ENCODE data around the gene BBS2. TPM values are rescaled to one million over a fixed set of nuclear protein-coding genes. Genes with fewer than 3 reads are reported as not detected.

Gene BBS2
- total RNA-seq, result 25.5 and 32.3 TPM in 2 replicates

- Mint-ChIP-seq H3K27ac (peak within 1 kb of the TSS; percentile 87), H3K4me3 (peak within 1 kb of the TSS; percentile 87), H3K9me3 (no peaks in the 10 kb centered on the region), H3K36me3 (ENCODE audit: low read depth) (no peaks in the 10 kb centered on the region), H3K4me1 (peaks cover 20% of the 10 kb centered on the region), H3K27me3 (no peaks in the 10 kb centered on the region)
- intact Hi-C loops (cut with micrococcal nuclease), result loop anchor here (1.0 to 10.0 kb wide), 5 partner anchors 55 to 211 kb away; partner anchors contain the start of genes MT1X, MT2A, NUDT21 and NUP93
- TF ChIP-seq, protein P1, sequence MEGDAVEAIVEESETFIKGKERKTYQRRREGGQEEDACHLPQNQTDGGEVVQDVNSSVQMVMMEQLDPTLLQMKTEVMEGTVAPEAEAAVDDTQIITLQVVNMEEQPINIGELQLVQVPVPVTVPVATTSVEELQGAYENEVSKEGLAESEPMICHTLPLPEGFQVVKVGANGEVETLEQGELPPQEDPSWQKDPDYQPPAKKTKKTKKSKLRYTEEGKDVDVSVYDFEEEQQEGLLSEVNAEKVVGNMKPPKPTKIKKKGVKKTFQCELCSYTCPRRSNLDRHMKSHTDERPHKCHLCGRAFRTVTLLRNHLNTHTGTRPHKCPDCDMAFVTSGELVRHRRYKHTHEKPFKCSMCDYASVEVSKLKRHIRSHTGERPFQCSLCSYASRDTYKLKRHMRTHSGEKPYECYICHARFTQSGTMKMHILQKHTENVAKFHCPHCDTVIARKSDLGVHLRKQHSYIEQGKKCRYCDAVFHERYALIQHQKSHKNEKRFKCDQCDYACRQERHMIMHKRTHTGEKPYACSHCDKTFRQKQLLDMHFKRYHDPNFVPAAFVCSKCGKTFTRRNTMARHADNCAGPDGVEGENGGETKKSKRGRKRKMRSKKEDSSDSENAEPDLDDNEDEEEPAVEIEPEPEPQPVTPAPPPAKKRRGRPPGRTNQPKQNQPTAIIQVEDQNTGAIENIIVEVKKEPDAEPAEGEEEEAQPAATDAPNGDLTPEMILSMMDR (IDR thresholded peaks at IDR 0.05), result no peak
- DNase-seq (peak; percentile 94), ATAC-seq (ENCODE audit: low read depth) (peak; percentile 92)
- ChIA-PET CTCF (no interaction called here), POLR2A (interaction anchor here (0.7 to 1.3 kb wide), 3 partner anchors 10 to 179 kb away, joined by 3 to 8 read pairs (median 5); partner anchors contain the start of genes NUDT21 and OGFOD1)
Measured at GRCh38 chr16:56519459-56520250, at the start of gene BBS2. TSS of gene BBS2 (minus strand) at chr16:56520024. CDS start at chr16:56519862, 162 bp downstream.

DNA sequence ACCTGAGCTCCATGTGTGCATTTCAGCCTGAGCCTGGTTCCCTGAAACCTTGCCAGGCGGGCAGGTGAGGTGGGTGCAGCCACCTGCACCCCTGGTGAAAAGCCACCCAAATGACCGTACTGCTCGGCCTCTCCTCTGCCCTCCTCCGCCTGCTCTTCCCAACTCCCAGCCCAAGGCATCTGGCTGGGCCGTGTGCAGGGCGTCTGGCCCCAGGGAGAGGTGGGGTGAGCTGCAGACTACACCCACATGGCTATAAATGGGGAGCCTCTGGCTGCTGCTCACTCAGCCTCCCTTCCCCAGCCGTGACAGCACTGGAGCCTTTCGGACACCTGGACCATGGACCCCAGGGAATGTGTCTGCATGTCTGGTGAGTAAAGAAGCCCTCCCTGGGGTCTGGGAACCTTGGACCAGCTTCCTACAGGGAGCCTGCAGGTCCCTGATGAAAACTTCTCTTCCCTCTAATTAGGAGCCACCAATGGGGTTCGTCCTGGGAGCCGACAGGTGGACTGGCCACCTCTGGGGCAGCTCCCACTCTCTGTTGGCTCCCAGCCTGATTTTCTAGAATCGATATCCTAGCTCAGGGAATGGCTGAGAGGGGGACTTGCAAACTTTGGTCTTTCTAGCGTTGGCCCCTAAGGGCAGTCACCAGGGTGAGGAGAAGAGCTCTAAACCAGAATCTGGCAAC lies 45.1 kb upstream of the BBS2 start, which contains the start of gene MT4:
Gene MT4, plus strand, starts transcription at position 281 of the 685 bp plus-strand sequence. Its CDS starts 56 bp downstream, at position 337.
- POLR2A ChIA-PET, result no interaction called here

DNA sequence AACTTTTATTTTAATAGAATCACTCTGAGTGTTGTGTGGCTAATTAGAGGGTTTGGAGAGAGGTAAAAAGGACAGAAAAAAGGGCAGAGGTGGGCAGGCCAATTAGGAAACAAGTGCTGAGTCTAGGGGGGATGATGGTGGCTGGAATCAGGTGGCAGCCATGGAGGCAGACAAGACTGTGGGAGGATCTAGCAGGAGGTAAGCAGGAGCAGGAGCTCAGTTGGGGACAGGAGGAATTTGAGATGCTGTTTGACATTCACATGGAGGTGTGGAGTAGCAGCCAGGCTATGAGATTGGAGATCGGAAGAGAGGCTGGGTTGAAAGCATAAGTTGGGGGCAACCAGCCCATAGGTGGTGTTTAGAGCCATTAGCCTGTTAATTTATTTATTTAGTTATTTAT lies 41.3 kb upstream of the BBS2 start:
- H3K4me3 Mint-ChIP-seq, result no peak overlapping the region
- no peaks in the 10 kb centered on the region for H3K9me3 Mint-ChIP-seq
- intact Hi-C loops (cut with micrococcal nuclease), result no loop called here
- TF ChIP-seq, protein P1 (IDR thresholded peaks at IDR 0.05), result no peak
- no peaks in the 10 kb centered on the region for H3K4me1 Mint-ChIP-seq
- DNase-seq, result no peak
- no peak for ATAC-seq (ENCODE audit: low read depth)
- no peak overlapping the region for H3K27ac Mint-ChIP-seq
- ChIA-PET CTCF (no interaction called here), POLR2A (no interaction called here)
- peaks cover 25% of the 10 kb centered on the region for H3K27me3 Mint-ChIP-seq
- no peaks in the 10 kb centered on the region for H3K36me3 Mint-ChIP-seq (ENCODE audit: low read depth)

More for the DNA sequence above, 45.1 kb upstream of the BBS2 start, which contains the start of gene MT4:
- DNase-seq (no peak), ATAC-seq (ENCODE audit: low read depth) (no peak)
- TF ChIP-seq, protein P1 (IDR thresholded peaks at IDR 0.05), result no peak
- Mint-ChIP-seq H3K9me3 (no peaks in the 10 kb centered on the region), H3K36me3 (ENCODE audit: low read depth) (no peaks in the 10 kb centered on the region), H3K27ac (no peak within 1 kb of the TSS), H3K4me1 (no peaks in the 10 kb centered on the region), H3K27me3 (peaks cover 18% of the 10 kb centered on the region), H3K4me3 (no peak within 1 kb of the TSS)
- CTCF ChIA-PET, result no interaction called here
- intact Hi-C loops (cut with micrococcal nuclease), result no loop called here

- H3K4me1 Mint-ChIP-seq, result no peaks in the 10 kb centered on the region
- no peaks in the 10 kb centered on the region for H3K36me3 Mint-ChIP-seq (ENCODE audit: low read depth)
- intact Hi-C loops (cut with micrococcal nuclease), result no loop called here
- no peaks in the 10 kb centered on the region for H3K9me3 Mint-ChIP-seq
- ATAC-seq (ENCODE audit: low read depth), result no peak
- no peak overlapping the region for H3K4me3 Mint-ChIP-seq
- H3K27me3 Mint-ChIP-seq, result peaks cover 26% of the 10 kb centered on the region
- ChIA-PET POLR2A (no interaction called here), CTCF (interaction anchor here (0.6 kb wide), 1 partner anchor 140 kb away, joined by 3 read pairs; no protein-coding TSS in a partner anchor)
- TF ChIP-seq, protein P1 (IDR thresholded peaks at IDR 0.05), result no peak
- no peak overlapping the region for H3K27ac Mint-ChIP-seq
- no peak for DNase-seq
Measured at GRCh38 chr16:56560447-56560846, 40.6 kb upstream of the BBS2 start.

- ATAC-seq (ENCODE audit: low read depth) (no peak), DNase-seq (no peak)
- no peaks in the 10 kb centered on the region for H3K36me3 Mint-ChIP-seq (ENCODE audit: low read depth)
- H3K4me1 Mint-ChIP-seq, result no peaks in the 10 kb centered on the region
- POLR2A ChIA-PET, result no interaction called here
- intact Hi-C loops (cut with micrococcal nuclease), result no loop called here
- H3K4me3 Mint-ChIP-seq, result no peak overlapping the region
- CTCF ChIA-PET, result no interaction called here
- H3K9me3 Mint-ChIP-seq, result no peaks in the 10 kb centered on the region
- peaks cover 21% of the 10 kb centered on the region for H3K27me3 Mint-ChIP-seq
- no peak overlapping the region for H3K27ac Mint-ChIP-seq
- TF ChIP-seq, protein P1 (IDR thresholded peaks at IDR 0.05), result no peak
Measured at GRCh38 chr16:56559109-56559508, 39.3 kb upstream of the BBS2 start.
